Endothelial cell of umbilical vein (primary cell): ENCODE data around the gene FRMD4A. TPM values are rescaled to one million over a fixed set of nuclear protein-coding genes. Genes with fewer than 3 reads are reported as not detected.

Source experiments
- BruUV-seq: library from RNA; stranded (reverse); fragments of 400-500 nt; replicated peaks from 2 replicates; lab custom pipeline; 2021; lab: Mats Ljungman, UMichigan
- CTCF ChIA-PET: fragments of 300-600, 350-600 bp; sonication (Branson Sonifier 250); formaldehyde crosslinking; loops from one replicate; lab custom pipeline; 2021; ENCODE audit warnings: antibody characterized with exemption, inconsistent platforms; lab: Charles Lee
- POLR2A ChIA-PET: fragments of 300-600, 350-600 bp; sonication (Branson Sonifier 250); formaldehyde crosslinking; loops from one replicate; lab custom pipeline; 2021; ENCODE audit warnings: antibody characterized with exemption, inconsistent platforms; lab: Charles Lee
- DNase-seq: peaks from one replicate; pipeline ENCODE4 v3.0.0-alpha.2; 2011; ENCODE audit warnings: low read depth, low spot score
- FAIRE-seq: peaks from 2 replicates; lab custom pipeline; 2011; peaks lifted over from hg19 to GRCh38; lab: Jason Lieb, UNC
- H2AFZ ChIP-seq: 2 replicates; pipeline ENCODE4 v1.6.0; 2012; ENCODE audit warnings: low read depth, low read length, control low read depth, inconsistent platforms
- H3K27ac ChIP-seq: 2 replicates; pipeline ENCODE4 v1.5.1; 2011; ENCODE audit warnings: low read depth, mild to moderate bottlenecking, control low read depth, low read length, moderate library complexity; ENCODE audit not compliant: insufficient read depth
- H3K27me3 ChIP-seq, 2 experiments: 2 replicates each; pipeline versions ENCODE4 v1.6.0 to v1.6.1; 2011; ENCODE audit warnings: low read length in 2 of 2, mixed read lengths in 1 of 2; ENCODE audit not compliant: control insufficient read depth in 2 of 2, insufficient read depth in 2 of 2
- H3K36me3 ChIP-seq, 2 experiments: 2 replicates in 1 of 2; 3 replicates in 1 of 2; pipeline ENCODE4 v1.5.1; 2011; ENCODE audit warnings: low read length in 2 of 2, mild to moderate bottlenecking in 1 of 2, moderate library complexity in 1 of 2; ENCODE audit not compliant: control insufficient read depth in 2 of 2, insufficient read depth in 2 of 2; ENCODE audit errors: extremely low read depth in 1 of 2
- H3K4me1 ChIP-seq: 3 replicates; pipeline ENCODE4 v1.5.1; 2011; ENCODE audit warnings: mild to moderate bottlenecking, low read length; ENCODE audit not compliant: control insufficient read depth, insufficient read depth; ENCODE audit errors: extremely low read depth
- H3K4me2 ChIP-seq: 2 replicates; pipeline ENCODE4 v1.6.1; 2011; ENCODE audit warnings: low read length, control low read depth, mixed read lengths; ENCODE audit not compliant: insufficient read depth
- H3K4me3 ChIP-seq, 3 experiments: fragments of 200-600 bp in 1 of 3; sonication (generic), shearing (Covaris generic) in 1 of 3; replicated peaks in 1 of 3; 2 replicates each; pipeline ENCODE4 v1.5.1; 2011 to 2016; ENCODE audit warnings: control low read depth in 3 of 3, low read length in 3 of 3, mild to moderate bottlenecking in 2 of 3, inconsistent platforms in 1 of 3, low read depth in 1 of 3, moderate library complexity in 1 of 3; ENCODE audit not compliant: insufficient read depth in 1 of 3
- H3K79me2 ChIP-seq: 2 replicates; pipeline ENCODE4 v1.6.0; 2012; ENCODE audit warnings: low read length, inconsistent platforms; ENCODE audit not compliant: control insufficient read depth, insufficient read depth
- H3K9ac ChIP-seq: replicated peaks from 2 replicates; pipeline ENCODE3; 2011; ENCODE audit warnings: low read length, control low read depth; ENCODE audit not compliant: insufficient read depth; ENCODE audit errors: extremely low read depth
- H3K9me1 ChIP-seq: replicated peaks from 3 replicates; pipeline ENCODE4 v1.6.0; 2011; ENCODE audit warnings: mild to moderate bottlenecking, low read length; ENCODE audit not compliant: control insufficient read depth, insufficient read depth; ENCODE audit errors: extremely low read depth
- H3K9me3 ChIP-seq: replicated peaks from 2 replicates; pipeline ENCODE4 v1.5.1; 2012; ENCODE audit warnings: low read length, inconsistent platforms; ENCODE audit not compliant: control insufficient read depth, insufficient read depth
- H4K20me1 ChIP-seq: replicated peaks from 2 replicates; pipeline ENCODE3; 2011; ENCODE audit warnings: mild to moderate bottlenecking, low read length; ENCODE audit not compliant: control insufficient read depth, insufficient read depth; ENCODE audit errors: extremely low read depth
- EZH2 ChIP-seq: IDR thresholded peaks from 2 replicates; pipeline ENCODE4 v1.6.1; 2012; ENCODE audit warnings: borderline replicate concordance, low read depth, mild to moderate bottlenecking, moderate library complexity, low read length, inconsistent platforms; ENCODE audit not compliant: severe bottlenecking
- FOS ChIP-seq: IDR thresholded peaks from 2 replicates; pipeline ENCODE4 v1.6.1; 2011; ENCODE audit warnings: mild to moderate bottlenecking, low read length, moderate library complexity, borderline replicate concordance; ENCODE audit not compliant: insufficient read depth
- GATA2 ChIP-seq: IDR thresholded peaks from 2 replicates; pipeline ENCODE4 v1.7.0; 2011; ENCODE audit warnings: low read depth, mild to moderate bottlenecking, moderate library complexity, mixed read lengths, low read length; ENCODE audit not compliant: insufficient read length, insufficient read depth
- JUN ChIP-seq: IDR thresholded peaks from 2 replicates; pipeline ENCODE4 v1.6.1; 2011; ENCODE audit warnings: borderline replicate concordance, low read depth; ENCODE audit not compliant: insufficient read length, insufficient read depth
- MYC ChIP-seq: IDR thresholded peaks from one replicate; pipeline ENCODE4 v1.6.1; 2011; ENCODE audit warnings: mild to moderate bottlenecking, low read depth, low read length
- POLR2A ChIP-seq: IDR thresholded peaks from 2 replicates; pipeline ENCODE4 v1.6.1; 2012; ENCODE audit warnings: low read depth, mild to moderate bottlenecking, control low read depth, low read length
- POLR2AphosphoS5 ChIP-seq: IDR thresholded peaks from 2 replicates; pipeline ENCODE4 v1.6.1; 2012; ENCODE audit warnings: low read depth, mild to moderate bottlenecking, control low read depth, low read length, moderate library complexity; ENCODE audit not compliant: insufficient read depth
- dilution Hi-C: fragments of 300-500 bp; cut with MboI; formaldehyde crosslinking; loops from one replicate; pipeline ENCODE4 v1.15.0; 2019; ENCODE audit warnings: low sequenced_read_pairs; ENCODE audit not compliant: extremely low pct_ligation_motif_present
- intact Hi-C: fragments of 100-400 bp; cut with micrococcal nuclease; formaldehyde crosslinking; loops from one replicate; pipeline ENCODE4 v1.10.0; 2022
- polyA plus RNA-seq, 4 experiments: library from polyadenylated mRNA; depleted of rRNA in 3 of 4; stranded (reverse) in 3 of 4; unstranded in 1 of 4; fragments of >200 nt; gene quantifications; 2 replicates each; pipeline versions ENCODE4 v1.2.1 to v1.2.3, GENCODE V29; 2011 to 2012; ENCODE audit warnings: missing spikeins in 1 of 4
- total RNA-seq: library from RNA; stranded (reverse); gene quantifications from 2 replicates; pipeline ENCODE4 v1.2.3, GENCODE V29; 2021
- TF ChIP-seq, protein P1 (sequence below), 2 donors: IDR thresholded peaks; 1 replicate in 1 of 2; 2 replicates in 1 of 2; pipeline ENCODE4 v1.5.1; 2011; ENCODE audit warnings: low read length in 2 of 2, mild to moderate bottlenecking in 2 of 2, moderate library complexity in 2 of 2, control low read depth in 1 of 2, inconsistent platforms in 1 of 2, low read depth in 1 of 2; ENCODE audit not compliant: insufficient read depth in 1 of 2; ENCODE audit errors: extremely low read depth in 1 of 2
- TF ChIP-seq, protein P2 (sequence below): IDR thresholded peaks from 2 replicates; pipeline ENCODE4 v1.6.1; 2011; ENCODE audit not compliant: insufficient read depth, insufficient read length

The FRMD4A gene
- total and polyA plus RNA-seq, 2 donors (not counting 3 experiments of a cell fraction or from before 2014, with no cell fraction given), result 123 to 148 TPM

DNA sequence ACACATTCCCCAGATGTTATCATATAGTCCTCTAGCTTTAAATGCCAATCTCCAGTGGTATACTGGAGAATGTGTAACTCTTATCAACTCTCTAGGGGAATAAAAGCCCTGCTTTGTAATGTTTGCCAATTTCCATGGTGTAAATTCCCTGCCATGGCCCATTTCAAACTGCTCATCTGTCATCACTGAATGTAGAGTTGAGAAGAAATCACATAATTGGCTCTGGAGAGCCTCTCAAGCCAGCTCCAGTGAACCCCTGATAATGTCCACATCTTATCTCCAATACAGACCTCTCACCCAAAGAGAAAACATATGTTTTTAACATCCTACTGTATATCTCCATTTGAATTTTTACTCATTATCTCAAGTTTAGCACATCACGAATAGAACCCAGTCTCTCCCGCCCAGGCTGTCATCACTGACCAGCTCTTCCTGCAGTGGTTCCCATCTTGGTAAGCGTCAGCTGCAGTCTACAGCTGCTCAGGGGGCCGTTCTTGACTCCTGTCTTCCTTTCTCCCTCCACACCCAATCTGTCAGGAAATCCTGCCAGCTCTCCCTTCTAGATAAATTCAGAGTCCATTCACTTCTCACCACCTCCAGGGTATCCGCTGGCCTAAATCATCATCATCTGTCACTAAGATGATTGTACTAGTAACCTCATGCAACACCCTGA is 332.4 kb downstream of the FRMD4A start:
- no peaks in the 10 kb centered on the region for H3K9me1 ChIP-seq
- H3K4me2 ChIP-seq, result no peak overlapping the region
- no peaks in the 10 kb centered on the region for H4K20me1 ChIP-seq
- no peak overlapping the region for H2AFZ ChIP-seq
- H3K9ac ChIP-seq, result no peak overlapping the region
- no peak for TF ChIP-seq JUN
- no peak for TF ChIP-seq POLR2AphosphoS5
- TF ChIP-seq GATA2, result no peak
- no peak for TF ChIP-seq POLR2A
- TF ChIP-seq FOS, result no peak
- no peak for TF ChIP-seq MYC
- no peak for TF ChIP-seq EZH2
- TF ChIP-seq, protein P1, sequence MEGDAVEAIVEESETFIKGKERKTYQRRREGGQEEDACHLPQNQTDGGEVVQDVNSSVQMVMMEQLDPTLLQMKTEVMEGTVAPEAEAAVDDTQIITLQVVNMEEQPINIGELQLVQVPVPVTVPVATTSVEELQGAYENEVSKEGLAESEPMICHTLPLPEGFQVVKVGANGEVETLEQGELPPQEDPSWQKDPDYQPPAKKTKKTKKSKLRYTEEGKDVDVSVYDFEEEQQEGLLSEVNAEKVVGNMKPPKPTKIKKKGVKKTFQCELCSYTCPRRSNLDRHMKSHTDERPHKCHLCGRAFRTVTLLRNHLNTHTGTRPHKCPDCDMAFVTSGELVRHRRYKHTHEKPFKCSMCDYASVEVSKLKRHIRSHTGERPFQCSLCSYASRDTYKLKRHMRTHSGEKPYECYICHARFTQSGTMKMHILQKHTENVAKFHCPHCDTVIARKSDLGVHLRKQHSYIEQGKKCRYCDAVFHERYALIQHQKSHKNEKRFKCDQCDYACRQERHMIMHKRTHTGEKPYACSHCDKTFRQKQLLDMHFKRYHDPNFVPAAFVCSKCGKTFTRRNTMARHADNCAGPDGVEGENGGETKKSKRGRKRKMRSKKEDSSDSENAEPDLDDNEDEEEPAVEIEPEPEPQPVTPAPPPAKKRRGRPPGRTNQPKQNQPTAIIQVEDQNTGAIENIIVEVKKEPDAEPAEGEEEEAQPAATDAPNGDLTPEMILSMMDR (IDR thresholded peaks at IDR 0.05; ENCODE audit: extremely low read depth in 1 of 2, insufficient read depth in 1 of 2, low read depth in 1 of 2, low read length in 2 of 2), result no peak
- TF ChIP-seq, protein P2, sequence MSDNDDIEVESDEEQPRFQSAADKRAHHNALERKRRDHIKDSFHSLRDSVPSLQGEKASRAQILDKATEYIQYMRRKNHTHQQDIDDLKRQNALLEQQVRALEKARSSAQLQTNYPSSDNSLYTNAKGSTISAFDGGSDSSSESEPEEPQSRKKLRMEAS, result no peak
- H3K36me3 ChIP-seq, result no peaks in the 10 kb centered on the region
- H3K4me1 ChIP-seq, result peaks cover 24% of the 10 kb centered on the region
- ChIA-PET CTCF (interaction anchor here (1.4 to 1.6 kb wide), 2 partner anchors 14 to 96 kb away, joined by 3 to 5 read pairs; no protein-coding TSS in a partner anchor), POLR2A (no interaction called here)
- BruUV-seq, result no TSS peak
- no peaks in the 10 kb centered on the region for H3K79me2 ChIP-seq
- H3K4me3 ChIP-seq, result no peak overlapping the region
- dilution Hi-C loops (no loop called here), intact Hi-C loops (no loop called here)
- DNase-seq (no peak), FAIRE-seq (no peak)
- H3K27ac ChIP-seq, result no peak overlapping the region
- no peaks in the 10 kb centered on the region for H3K9me3 ChIP-seq
- H3K27me3 ChIP-seq, result no peaks in the 10 kb centered on the region
